HG02623 (cell line): Measurements from ENCODE around the gene MGAT5.
"Not testable (repeated sequence)": the region's sequence is repeated elsewhere in the genome, so short reads cannot be mapped to it uniquely, and the experiment has no call there.

Source experiments
- ATAC-seq: cut with Tn5 transposase; IDR thresholded peaks from one replicate; pipeline ENCODE4 v1.9.1; 2021; ENCODE audit warnings: moderate library complexity; ENCODE audit not compliant: unreplicated experiment

MGAT5 gene

DNA sequence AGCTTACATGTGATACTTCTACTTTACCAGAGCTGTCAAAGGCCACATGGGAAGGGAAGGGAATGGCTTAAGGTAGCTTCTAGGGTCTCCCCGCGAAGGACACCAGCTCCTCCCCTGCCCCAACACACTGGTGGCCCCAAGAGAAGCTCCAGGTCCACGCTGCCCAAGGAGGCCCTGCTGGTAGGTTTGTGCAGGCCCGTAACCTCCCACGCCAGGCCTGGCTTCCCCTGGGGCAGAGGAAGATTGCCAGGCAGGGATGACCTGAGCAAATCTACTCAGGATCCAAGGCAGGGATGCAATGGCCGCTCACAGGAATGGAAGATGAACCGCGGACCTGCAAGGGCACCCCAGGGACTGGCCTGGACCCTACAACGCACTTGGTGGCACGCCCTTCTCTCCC, 205.1 kb downstream of the MGAT5 start:
- ATAC-seq = no peak

- no peak for ATAC-seq
Measured at GRCh38 chr2:134459706-134460406, 206.0 kb downstream of the MGAT5 start.

- peak; percentile 77 for ATAC-seq
Measured at GRCh38 chr2:134460583-134460998, 206.7 kb downstream of the MGAT5 start.

- ATAC-seq = no peak
Measured at GRCh38 chr2:134461511-134461910, 207.6 kb downstream of the MGAT5 start.

DNA sequence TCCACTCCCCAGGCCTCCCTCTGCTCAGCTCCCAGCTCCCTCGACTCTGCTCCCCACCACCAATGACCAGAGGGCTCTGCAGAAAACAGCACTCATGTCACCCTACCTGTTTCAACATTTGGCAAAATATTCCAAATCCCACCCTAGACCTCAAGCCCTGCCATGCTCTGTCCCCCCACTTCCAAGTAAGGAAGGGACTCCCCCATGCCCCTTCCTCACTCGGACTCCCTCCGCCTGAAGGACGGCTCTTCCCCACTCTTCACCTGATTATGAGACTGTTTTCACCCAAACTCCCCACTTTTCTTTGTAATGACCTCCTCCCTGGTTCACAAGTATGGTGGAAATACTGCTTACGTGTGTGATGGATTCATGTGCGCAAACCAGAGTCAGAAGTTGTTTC, 208.4 kb downstream of the MGAT5 start:
- ATAC-seq = no peak

GRCh38 chr2:134462791-134463698, 209.2 kb downstream of the MGAT5 start:
- no peak for ATAC-seq

DNA sequence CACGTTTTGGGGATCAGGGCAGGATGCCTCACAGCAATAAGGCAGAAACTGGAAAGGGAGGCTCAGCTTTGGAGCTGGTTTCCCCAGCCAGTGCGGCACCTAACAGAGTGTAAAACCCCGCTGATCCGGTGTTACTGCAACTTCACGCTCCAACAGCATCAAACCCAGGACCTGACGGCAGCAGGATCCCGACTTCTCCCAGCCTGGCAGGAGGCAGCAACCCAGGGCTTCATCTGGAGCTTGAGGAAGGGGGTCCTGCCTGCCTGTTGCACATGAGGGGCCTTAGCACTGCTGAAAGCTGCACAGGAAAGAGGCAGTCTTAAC, 209.8 kb downstream of the MGAT5 start:
- ATAC-seq = no peak

DNA sequence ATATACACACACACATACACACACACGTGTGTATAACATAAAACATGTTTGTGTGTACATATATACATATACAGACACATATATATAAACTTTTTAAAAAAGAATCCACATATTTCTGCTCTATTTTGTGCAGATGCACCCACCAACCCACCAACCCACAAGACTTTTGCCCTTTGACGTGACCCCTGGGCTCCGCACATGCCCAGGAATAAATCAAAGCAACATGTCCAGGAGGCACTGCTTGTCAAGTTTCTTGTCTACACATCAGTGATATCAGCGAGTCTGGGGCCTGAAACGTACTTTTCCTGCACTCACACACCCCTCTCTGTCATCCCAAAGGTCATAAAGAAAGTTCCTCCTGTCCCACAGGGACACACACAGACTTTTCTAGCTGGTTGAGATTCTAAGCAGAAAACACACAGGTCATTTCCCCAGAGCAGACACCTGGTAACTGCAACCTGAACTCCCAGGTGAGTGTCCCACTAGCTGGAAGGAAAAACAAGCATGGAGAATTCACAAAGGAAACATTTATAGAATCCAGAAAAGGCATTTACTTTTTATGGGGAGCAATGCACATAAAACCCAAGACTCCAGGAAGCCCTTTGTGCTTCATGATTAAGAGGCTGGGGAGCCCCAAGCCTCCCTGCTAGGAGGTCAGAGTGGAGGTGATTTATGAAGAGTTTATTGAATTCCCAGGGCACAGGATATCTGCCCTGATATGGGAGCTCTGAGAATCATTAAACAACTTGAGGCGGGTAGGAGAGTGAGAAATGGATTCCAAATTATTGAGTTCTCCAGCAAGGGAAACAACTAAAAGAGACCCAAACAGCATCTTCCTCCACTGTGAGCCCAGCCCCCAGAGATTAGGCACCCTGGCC, 211.6 kb downstream of the MGAT5 start:
- ATAC-seq = no peak

DNA sequence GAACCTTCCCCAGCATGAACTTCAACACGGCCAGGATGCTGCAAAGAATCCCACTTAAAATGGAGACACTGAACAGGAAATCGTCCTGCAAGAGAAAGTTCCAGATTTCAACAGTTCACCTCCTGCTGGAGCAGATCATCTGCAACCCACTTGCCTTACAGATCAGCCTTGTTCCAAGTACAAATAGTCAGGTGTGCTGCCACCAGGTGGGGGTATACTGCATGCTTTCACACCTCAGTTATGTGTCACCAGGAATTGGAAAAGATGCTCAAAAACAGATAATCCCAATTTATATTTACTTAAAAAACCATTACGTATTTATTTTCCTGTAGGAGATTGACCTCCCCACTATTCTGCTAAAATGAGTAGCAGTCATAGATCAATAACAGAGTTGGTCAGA, 212.3 kb downstream of the MGAT5 start:
- no peak for ATAC-seq

DNA sequence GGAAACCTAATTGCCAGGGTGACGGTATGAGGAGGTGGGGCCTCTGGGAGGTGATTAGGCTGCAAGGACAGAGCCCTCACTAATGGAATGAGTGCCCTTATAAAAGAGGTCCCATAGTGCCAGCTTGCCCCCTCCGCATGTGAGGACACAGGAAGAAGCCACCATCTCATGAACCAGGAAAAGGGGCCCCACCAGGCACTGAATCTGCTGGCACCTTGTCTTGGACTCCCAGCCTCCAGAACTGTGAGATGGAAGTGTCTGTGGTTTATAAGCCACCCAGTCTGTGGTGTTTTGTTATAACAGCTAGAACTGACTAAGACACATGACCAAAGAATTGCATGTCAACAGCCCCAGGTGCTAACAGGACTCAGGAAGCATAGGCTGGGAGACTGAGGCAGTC, 214.3 kb downstream of the MGAT5 start:
- no peak for ATAC-seq

DNA sequence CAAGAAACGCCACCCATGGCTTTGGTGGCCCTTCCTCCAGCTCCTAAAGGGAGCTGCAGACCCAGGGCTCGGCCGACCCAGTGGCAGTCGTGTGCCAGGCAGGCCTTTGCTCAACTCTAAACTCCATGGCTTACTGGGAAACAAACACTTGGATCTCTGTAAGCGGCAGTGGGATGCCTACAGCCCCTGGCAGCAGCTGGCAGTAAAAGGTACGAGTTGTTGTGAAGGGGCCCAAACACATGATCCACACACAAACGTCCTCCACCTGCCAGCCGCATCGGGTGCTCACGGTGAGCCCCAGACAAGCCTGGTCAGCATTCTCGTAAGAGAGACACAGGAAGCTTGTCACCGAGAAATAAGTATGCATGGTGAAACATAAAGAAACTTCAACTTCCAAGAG, 214.9 kb downstream of the MGAT5 start:
- no peak for ATAC-seq

- ATAC-seq = no peak
Measured at GRCh38 chr2:134469516-134470115, 215.7 kb downstream of the MGAT5 start.

- no peak for ATAC-seq
Measured at GRCh38 chr2:134470561-134471168, 216.8 kb downstream of the MGAT5 start.

- ATAC-seq = not testable (repeated sequence)
Measured at GRCh38 chr2:134476982-134477381, 223.1 kb downstream of the MGAT5 start.

- ATAC-seq = no peak
Measured at GRCh38 chr2:134479696-134480330, 225.9 kb downstream of the MGAT5 start.

DNA sequence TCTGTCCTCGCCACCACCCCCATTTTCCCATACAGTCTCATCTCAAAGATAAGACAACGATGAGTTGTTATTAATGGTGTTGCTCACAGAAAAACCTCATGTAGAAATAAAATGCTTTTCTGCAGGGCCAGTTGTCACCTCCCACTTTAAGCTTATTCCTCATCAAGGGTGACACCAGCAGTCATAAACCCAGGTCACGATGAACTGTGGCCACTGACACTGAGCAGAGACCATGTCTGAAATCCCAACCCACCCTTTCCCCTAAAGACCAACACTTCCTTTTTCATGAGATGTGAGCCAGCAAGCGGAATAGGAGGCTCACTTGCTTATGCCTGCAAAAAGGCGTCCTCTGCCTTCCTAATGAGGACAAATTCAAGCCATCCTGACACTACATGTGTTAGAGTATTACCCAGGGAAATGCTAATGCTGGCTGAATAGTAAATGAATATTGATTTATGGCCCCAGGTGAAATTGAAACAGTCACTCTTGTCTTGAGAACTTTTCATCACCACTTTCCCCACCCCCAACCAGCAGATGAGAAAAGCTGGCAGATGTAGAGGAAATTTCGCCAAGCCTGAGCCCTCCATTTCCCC, 228.4 kb downstream of the MGAT5 start:
- ATAC-seq = no peak

GRCh38 chr2:134482766-134483340, 229.0 kb downstream of the MGAT5 start:
- ATAC-seq = no peak

DNA sequence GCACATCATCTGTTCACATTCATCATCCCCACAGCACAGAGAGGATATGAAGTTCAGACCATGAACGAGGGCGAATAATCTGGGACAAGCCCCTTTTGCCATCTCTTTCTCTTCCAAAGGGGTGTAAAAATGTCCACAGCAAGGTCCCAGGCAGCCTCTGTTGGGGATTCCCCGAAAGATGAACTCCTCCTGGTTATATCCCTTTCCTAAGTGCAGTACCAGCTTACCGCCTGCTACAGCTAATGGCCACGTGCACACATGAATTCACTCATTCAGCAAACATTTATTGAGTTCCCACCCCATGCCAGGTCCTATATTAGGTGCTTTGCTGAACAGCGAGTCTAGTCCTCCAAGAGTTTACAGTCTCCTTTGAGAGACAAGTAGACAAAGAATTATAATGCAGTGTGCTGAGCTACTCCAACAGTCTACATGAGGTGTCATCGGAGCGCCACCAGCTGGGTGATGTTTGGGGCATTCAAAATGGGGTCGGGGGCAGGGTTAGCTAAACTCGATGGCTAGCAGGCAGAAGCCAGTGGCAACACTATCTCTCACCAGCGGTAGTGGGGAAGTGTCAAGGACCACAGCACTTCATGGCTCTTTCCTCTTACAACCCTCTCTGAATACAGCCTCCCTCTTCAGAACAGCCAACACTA, 236.0 kb downstream of the MGAT5 start:
- ATAC-seq = no peak

DNA sequence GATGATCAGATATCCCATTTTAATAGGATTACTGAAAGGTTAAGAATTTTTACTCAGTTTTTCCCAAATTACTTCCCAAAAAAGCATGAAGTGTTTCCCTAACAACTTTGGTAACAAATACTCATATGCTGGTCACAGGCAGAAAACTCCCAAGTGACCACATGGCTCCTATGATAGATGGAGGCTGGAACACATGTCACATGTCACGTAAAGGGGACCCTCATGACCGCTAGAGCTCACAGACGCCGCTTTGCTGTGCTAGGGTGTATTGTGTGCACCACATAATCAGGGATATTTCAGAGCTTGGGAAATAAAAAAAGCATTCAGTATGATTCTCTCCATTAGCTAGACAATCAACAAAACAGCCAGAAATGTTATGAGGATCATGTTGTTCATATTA, 236.7 kb downstream of the MGAT5 start:
- ATAC-seq = no peak
